CD4-positive, alpha-beta T cell treated with Interleukin-10 for 1 hour (primary cell): Measurements from ENCODE around the gene CASR.

Experiments used
- DNase-seq: peaks from one replicate; pipeline ENCODE4 v3.0.0-alpha.2; 2020

CASR gene

GRCh38 chr3:122217901-122218300, 34.4 kb downstream of the CASR start:
- no peak for DNase-seq

- no peak for DNase-seq
Observed at GRCh38 chr3:122219242-122219872, 35.9 kb downstream of the CASR start.

GRCh38 chr3:122227036-122227781, 43.7 kb downstream of the CASR start:
- no peak for DNase-seq

GRCh38 chr3:122230174-122230573, 46.7 kb downstream of the CASR start:
- no peak for DNase-seq

- DNase-seq: no peak
Observed at GRCh38 chr3:122231465-122232157, 48.1 kb downstream of the CASR start.

- no peak for DNase-seq
Observed at GRCh38 chr3:122232485-122232884, 49.0 kb downstream of the CASR start.

GRCh38 chr3:122233101-122233952, 49.9 kb downstream of the CASR start:
- peak; percentile 39 for DNase-seq

GRCh38 chr3:122234117-122234516, 50.6 kb downstream of the CASR start:
- DNase-seq: no peak

- DNase-seq: no peak
Observed at GRCh38 chr3:122235147-122235546, 51.7 kb downstream of the CASR start.

GRCh38 chr3:122239112-122239511, 55.6 kb downstream of the CASR start:
- DNase-seq: no peak

- DNase-seq: no peak
Observed at GRCh38 chr3:122245513-122246174, 62.2 kb downstream of the CASR start.

GRCh38 chr3:122246199-122246598, 62.7 kb downstream of the CASR start:
- no peak for DNase-seq

GRCh38 chr3:122247087-122247824, 63.8 kb downstream of the CASR start:
- DNase-seq: no peak

GRCh38 chr3:122247825-122248185, 64.3 kb downstream of the CASR start:
- no peak for DNase-seq

- DNase-seq: no peak
Observed at GRCh38 chr3:122251428-122251827, 68.0 kb downstream of the CASR start.

GRCh38 chr3:122253581-122253980, 70.1 kb downstream of the CASR start:
- DNase-seq: no peak

- no peak for DNase-seq
Observed at GRCh38 chr3:122255757-122256439, 72.4 kb downstream of the CASR start.

- DNase-seq: no peak
Observed at GRCh38 chr3:122257644-122258364, 74.3 kb downstream of the CASR start.

GRCh38 chr3:122258757-122259371, 75.4 kb downstream of the CASR start:
- peak; percentile 47 for DNase-seq

GRCh38 chr3:122260206-122260605, 76.7 kb downstream of the CASR start:
- no peak for DNase-seq
